NCI-H2171 treated with DMSO at 0.1 percent for 48 hours (cell line): ENCODE data around the gene ZNF239.
"Not testable (repeated sequence)": the region's sequence is repeated elsewhere in the genome, so short reads cannot be mapped to it uniquely, and the experiment has no call there.

Source experiments
- DNase-seq: peaks from one replicate; lab custom pipeline; 2025; lab: John Stamatoyannopoulos, UW

Gene ZNF239

DNA sequence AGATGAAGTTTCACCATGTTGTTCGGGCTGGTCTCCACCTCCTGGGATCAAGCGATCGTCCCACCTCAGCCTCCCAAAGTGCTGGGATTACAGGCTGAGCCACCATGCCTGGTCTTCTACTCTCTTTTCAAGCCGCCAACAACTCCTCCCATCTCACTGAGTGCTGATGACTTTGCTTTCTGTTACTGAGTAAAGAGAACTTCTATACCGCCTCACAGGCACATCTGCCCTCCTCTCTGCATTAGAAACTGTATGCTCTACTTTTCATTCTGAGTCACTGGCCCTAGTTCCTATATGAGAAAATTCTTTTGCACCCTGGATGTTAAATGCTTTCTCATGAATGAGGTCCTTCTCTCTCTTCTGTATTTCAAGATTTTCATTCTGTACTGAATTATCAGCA is 2.2 kb upstream of the ZNF239 start:
- no peak for DNase-seq

DNA sequence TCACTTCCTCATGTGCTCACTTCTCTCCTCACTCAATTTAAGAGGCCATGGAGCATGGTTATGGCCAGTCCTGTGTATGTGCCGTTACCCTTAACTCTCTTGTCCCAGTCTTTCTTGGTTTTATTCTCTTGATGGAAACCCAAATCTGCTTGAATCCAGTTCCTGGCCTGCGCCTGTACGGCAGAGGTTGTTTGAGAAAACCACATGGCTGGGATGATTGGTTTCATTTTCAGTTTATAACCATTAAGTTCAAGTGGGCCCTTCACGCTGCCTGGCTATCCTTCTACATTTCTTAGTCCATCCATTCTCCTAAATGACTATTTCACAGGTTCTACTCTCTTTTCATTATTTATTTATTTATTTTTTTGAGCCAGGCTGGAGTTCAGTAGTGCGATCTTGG is 1.6 kb upstream of the ZNF239 start:
- DNase-seq = no peak

DNA sequence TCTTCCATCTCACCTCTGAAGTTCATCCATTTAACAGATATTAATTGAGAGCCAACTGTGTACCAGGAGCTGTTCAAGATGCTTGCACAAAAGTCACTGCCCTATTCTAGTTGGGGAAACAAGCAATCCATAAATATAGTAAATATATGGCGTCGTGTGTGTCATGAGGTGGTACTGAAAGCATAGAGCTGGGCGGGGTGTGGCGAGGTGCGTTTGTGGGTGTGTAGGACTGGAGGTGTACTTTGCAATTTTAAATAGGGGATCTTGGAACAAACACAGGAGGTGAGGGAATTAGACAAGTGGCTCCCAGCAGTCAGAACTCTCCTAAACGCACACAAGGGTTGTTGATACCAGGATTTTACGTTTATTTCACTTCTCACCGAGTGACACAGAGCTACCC is 490 bp upstream of the ZNF239 start:
- no peak for DNase-seq

DNA sequence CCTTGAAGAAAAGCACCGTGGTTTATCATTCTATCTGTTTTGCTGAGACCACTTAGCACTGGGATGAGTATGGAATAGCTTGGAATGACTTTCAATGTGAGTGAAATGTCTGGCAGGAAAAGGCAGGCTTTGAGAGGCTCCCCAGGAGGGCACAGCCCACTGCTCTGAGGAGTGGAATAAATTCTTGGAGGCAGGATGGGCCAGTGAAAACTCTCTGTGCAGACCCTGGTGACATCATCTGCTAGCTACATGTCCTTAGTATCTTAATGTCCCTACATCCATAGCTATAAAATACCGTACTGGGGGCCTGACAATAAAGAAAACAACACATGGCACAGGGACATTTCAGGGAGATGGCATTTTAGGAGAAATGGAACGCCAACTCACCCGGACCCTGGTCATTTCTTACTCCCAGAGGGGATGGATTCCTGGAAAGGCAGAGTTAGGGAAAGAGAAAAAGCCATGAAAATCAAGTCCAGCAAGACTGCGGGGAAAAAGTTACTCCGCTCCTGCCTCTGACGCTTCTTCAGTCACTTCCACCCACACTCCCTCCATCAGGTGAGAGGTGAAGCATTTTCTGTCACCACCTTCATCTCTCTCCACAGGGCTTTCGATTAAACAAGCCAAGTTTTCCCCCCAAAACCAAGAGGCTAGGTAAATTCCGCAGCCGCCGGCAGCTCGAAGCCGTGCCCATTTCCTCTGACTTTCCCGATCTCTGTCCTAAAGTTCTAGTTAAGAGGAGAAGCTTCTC is 991 bp downstream of the ZNF239 start:
- no peak for DNase-seq

DNA sequence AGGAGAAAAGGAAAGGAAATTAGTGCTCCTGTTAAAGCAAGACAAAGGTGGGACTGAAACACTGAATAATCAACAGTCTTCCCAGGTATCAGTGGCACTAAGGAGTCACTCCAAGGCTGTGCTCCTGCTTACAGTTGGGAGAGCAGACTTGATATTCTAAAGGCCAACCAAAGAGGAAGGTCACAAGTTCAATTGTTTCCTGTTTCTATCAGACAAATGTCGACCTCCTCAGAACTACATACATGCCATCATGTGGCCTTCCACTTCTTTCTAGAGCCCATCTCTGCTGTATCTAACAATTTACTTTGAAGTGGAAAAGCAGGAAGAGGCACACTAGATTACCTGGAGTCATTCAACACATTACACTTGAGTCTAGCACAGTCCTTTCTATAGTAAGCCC is 3.4 kb downstream of the ZNF239 start:
- DNase-seq = no peak

DNA sequence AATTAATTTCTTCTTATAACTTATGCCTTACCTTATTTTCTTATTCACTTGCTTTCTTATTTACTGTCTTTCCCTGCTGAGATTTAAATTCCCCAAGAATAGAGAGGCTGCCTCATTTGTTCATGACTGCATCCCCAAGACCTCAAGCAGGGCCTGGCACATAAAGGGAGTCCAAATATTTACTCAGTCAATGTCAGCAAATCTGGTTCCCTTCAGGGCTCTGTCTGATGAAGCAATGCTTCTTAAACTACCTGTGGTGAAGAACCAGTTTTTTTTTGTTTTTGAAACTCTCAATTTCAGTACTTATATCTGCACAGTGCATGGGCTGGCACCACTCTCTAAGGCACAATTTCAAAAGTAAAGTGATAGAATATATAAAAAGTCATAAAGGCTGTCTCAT is 4.7 kb downstream of the ZNF239 start:
- DNase-seq = no peak

DNA sequence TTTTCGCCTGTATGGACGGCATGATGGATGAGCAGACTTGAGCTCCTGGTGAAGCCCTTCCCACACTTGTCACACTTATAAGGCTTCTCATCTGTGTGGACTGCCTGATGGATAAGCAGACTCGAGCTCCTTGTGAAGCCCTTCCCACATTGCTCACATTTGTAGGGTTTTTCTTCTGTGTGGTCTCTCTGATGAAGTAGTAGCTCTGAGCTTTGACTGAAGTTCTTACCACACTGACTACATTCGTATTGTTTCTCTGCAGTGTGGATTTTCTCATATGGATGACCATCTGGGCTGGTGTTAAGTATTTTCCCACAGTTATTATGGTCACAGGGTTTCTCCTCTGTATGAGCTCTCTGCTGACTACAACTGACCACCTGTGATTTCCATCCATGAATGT is 17.2 kb downstream of the ZNF239 start:
- no peak for DNase-seq

DNA sequence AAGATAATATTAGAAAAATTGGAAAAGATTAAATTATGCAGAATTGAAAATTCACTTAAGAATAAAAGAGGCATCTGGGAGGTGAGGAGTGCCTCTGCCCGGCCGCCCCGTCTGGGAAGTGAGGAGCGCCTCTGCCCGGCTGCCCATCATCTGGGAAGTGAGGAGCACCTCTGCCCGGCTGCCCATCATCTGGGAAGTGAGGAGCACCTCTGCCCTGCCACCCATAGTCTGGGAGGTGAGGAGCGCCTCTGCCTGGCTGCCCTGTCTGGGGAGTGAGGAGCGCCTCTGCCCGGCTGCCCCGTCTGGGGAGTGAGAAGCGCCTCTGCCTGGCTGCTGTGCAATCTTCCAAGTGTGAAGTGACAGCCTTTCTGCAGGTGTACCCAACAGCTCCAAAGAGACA is 30.7 kb downstream of the ZNF239 start:
- not testable (repeated sequence) for DNase-seq

DNA sequence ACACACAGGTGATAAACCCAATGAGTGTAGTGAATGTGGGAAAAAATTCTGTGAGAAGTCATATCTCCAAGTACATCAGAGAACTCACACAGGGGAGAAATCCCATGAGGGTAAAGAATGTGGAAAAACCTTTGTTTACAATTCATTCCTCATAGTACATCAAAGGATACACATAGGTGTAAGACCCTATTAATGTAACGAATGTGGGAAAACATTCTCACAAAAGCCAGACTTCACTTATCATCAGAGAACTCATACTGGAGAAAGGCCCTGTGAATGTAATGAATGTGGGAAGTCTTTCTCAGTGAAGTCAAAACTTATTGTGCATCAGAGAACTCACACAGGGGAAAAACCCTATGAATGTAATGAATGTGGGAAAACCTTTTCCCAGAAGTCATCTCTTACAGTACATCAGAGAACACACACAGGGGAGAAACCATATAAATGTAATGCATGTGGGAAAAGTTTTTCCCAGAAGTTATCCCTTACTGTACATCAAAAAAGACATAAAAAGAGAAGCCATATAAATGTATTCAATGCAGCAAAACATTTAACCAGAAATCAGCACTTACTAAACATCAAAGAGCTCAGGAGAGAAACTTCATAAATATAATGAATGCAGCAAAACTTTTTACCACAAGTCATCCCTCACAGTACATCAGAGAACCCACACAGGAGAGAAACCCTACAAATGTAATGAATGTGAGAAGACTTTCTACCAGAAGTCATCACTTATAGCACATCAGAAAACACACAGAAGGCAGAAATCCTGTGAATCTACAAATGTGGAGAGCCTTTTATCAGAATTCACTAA is 49.8 kb downstream of the ZNF239 start:
- no peak for DNase-seq
